Measurements from ENCODE around the gene ARHGAP32. TPM values are rescaled to one million over a fixed set of nuclear protein-coding genes. Genes with fewer than 3 reads are reported as not detected.
"Not testable (repeated sequence)": the region's sequence is repeated elsewhere in the genome, so short reads cannot be mapped to it uniquely, and the experiment has no call there.

The ARHGAP32 gene
- total and polyA plus RNA-seq, 10 donors: 0.53 to 17.0 (median 10.2) TPM

GRCh38 chr11:129006161-129006560 is 186.0 kb downstream of the ARHGAP32 start:
- TF ChIP-seq POLR2A (IDR thresholded peaks at IDR 0.05) (no peak), POLR2AphosphoS5 (IDR thresholded peaks at IDR 0.05) (no peak), CTCF (IDR thresholded peaks at IDR 0.05 in 8 of 11, conservative IDR thresholded peaks at IDR 0.05 in 3 of 11) (no peak)
- intact Hi-C loops (cut with DNase I; ENCODE audit: low total_unique reads): no loop called here
- H3K9me3 ChIP-seq: peaks cover 0 to 36% (median 23%) of the 10 kb centered on the region in 8 donors
- H3K4me3 ChIP-seq: no peak overlapping the region
- H3K4me1 ChIP-seq: no peaks in the 10 kb centered on the region
- DNase-seq: no peak
- no peaks in the 10 kb centered on the region for H3K27me3 ChIP-seq (replicated peaks in 1 of 7)
- H3K36me3 ChIP-seq: no peaks in the 10 kb centered on the region
- no peak overlapping the region for H3K27ac ChIP-seq
- 83 to 92% (median 91%) methylated on average over 4 of the region's 4 CpGs for WGBS, 5 donors

- WGBS, 5 donors: 87 to 96% (median 96%) methylated on average over 8 of the region's 8 CpGs
Measured at GRCh38 chr11:128999165-128999564, 193.0 kb downstream of the ARHGAP32 start.

DNA sequence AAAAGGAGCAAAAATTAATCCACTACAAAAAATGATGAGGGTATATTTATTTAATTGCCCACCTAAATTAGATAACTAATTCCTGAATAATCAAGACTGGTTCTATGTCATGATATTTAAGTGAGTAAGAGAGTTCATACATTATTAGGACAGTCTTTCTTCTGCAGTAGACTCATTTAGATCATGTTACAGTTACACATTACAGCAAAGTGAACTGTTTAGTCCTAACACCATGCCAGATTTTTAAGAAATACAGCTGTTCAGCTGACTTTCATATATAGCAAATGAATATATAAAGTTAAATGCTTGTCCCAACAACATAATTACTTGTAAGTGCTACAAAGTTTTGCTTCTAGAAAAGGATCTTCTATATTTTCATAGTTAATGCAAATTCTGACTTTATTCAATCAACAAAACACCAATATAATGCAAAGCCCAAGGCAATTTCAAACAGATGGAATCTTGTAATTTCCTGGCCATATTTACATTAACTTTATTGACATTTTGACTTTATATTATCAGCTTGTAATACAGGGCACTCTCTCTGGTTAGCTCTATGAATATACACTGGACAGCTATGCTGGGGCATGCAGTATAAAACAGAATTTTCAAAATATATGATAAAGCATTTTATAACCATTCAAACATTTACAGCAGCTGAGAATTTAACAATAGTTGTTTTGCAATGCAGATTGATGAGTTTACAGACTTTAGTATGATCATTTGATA is 203.7 kb downstream of the ARHGAP32 start:
- Histone ChIP-seq H3K4me3 (no peak overlapping the region), H3K9me3 (peaks cover 0 to 8% (median 4%) of the 10 kb centered on the region in 8 donors), H3K4me1 (no peaks in the 10 kb centered on the region), H3K27ac (no peak overlapping the region), H3K27me3 (replicated peaks in 1 of 7) (no peaks in the 10 kb centered on the region), H3K36me3 (no peaks in the 10 kb centered on the region)
- TF ChIP-seq POLR2AphosphoS5 (IDR thresholded peaks at IDR 0.05) (no peak), CTCF (IDR thresholded peaks at IDR 0.05 in 8 of 11, conservative IDR thresholded peaks at IDR 0.05 in 3 of 11) (no peak), POLR2A (IDR thresholded peaks at IDR 0.05) (no peak)
- DNase-seq: no peak
- intact Hi-C loops (cut with DNase I; ENCODE audit: low total_unique reads): no loop called here

More at GRCh38 chr11:128999165-128999564, 193.0 kb downstream of the ARHGAP32 start:
- Histone ChIP-seq H3K9me3 (peaks cover 0 to 61% (median 56%) of the 10 kb centered on the region in 8 donors), H3K36me3 (peaks cover 0 to 18% (median 3%) of the 10 kb centered on the region in 6 donors)
- H3K4me3 ChIP-seq; H3K4me1 ChIP-seq; H3K27ac ChIP-seq; DNase-seq; H3K27me3 ChIP-seq (replicated peaks in 1 of 7); intact Hi-C loops (cut with DNase I; ENCODE audit: low total_unique reads): not testable (repeated sequence)

- Histone ChIP-seq H3K27me3 (replicated peaks in 1 of 7) (no peaks in the 10 kb centered on the region), H3K4me1 (no peaks in the 10 kb centered on the region), H3K27ac (no peak overlapping the region), H3K4me3 (no peak overlapping the region), H3K9me3 (peaks cover 0 to 8% (median 4%) of the 10 kb centered on the region in 8 donors), H3K36me3 (peaks cover 0 to 4% (median 0%) of the 10 kb centered on the region in 6 donors)
- no peak for DNase-seq
- WGBS, 5 donors: 54 to 74% (median 60%) methylated on average over 5 of the region's 5 CpGs
- intact Hi-C loops (cut with DNase I; ENCODE audit: low total_unique reads): no loop called here
- no peak for TF ChIP-seq POLR2A (IDR thresholded peaks at IDR 0.05)
- TF ChIP-seq CTCF (IDR thresholded peaks at IDR 0.05 in 8 of 11, conservative IDR thresholded peaks at IDR 0.05 in 3 of 11): no peak
Measured at GRCh38 chr11:128985880-128986279, 206.2 kb downstream of the ARHGAP32 start.

All from spleen (tissue), 11 donors.